Astrocyte of the cerebellum (primary cell): ENCODE data around the gene PON3.

Experiments
- DNase-seq: peaks from one replicate; pipeline ENCODE4 v3.0.0-alpha.2; 2011; ENCODE audit warnings: low read depth
- H3K4me3 ChIP-seq: 2 replicates; pipeline ENCODE4 v1.5.1; 2011; ENCODE audit warnings: mild to moderate bottlenecking, low read depth, low read length, moderate library complexity
- in situ Hi-C: cut with HindIII; loops from 2 replicates; pipeline ENCODE4 v1.10.0; 2017; ENCODE audit warnings: low sequenced_read_pairs
- TF ChIP-seq, protein P1 (sequence below): IDR thresholded peaks from 2 replicates; pipeline ENCODE4 v1.5.1; 2012; ENCODE audit warnings: low read length, low read depth, moderate library complexity, mild to moderate bottlenecking; ENCODE audit errors: missing control alignments

Gene PON3

DNA sequence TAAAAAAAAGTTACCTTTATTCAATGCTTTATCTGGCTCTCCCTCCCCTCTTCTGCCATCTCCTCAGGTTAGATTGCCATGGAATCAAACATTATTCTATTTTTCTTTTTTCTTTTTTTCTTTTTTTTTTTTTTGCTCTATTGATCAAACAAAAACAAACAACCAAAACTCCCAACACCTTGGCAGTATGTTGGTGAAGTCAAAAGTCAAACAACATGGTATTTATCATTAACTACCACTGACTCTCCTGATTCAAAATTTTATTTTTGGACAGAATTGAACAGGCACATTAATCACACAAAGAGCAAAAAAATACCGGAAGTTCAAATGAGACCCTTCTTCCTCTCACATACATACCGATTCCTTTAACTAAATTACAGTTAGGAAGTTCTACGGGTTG is 78.2 kb downstream of the PON3 start:
- no peak overlapping the region for H3K4me3 ChIP-seq
- TF ChIP-seq, protein P1, sequence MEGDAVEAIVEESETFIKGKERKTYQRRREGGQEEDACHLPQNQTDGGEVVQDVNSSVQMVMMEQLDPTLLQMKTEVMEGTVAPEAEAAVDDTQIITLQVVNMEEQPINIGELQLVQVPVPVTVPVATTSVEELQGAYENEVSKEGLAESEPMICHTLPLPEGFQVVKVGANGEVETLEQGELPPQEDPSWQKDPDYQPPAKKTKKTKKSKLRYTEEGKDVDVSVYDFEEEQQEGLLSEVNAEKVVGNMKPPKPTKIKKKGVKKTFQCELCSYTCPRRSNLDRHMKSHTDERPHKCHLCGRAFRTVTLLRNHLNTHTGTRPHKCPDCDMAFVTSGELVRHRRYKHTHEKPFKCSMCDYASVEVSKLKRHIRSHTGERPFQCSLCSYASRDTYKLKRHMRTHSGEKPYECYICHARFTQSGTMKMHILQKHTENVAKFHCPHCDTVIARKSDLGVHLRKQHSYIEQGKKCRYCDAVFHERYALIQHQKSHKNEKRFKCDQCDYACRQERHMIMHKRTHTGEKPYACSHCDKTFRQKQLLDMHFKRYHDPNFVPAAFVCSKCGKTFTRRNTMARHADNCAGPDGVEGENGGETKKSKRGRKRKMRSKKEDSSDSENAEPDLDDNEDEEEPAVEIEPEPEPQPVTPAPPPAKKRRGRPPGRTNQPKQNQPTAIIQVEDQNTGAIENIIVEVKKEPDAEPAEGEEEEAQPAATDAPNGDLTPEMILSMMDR = no peak
- in situ Hi-C loops = no loop called here
- DNase-seq = no peak

DNA sequence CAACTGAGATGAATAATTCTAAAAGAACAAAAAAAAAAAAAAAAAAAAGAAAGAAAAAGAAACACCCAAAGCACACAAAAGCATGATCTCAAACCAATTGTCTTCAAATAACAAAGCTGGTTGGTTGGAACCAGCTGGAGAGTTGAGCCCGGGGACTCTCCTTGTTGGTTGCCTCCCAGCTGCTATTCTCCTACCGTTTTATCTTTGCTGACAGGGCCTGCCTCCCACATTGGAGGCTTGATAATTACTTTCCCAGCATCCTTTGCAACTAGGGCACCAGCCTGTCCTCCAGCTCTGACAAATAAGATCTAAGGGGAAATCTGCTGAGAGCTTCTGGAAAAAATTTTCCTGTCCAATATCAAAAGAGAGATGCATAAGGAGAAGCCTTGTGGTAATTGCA is 78.6 kb downstream of the PON3 start:
- TF ChIP-seq, protein P1 = no peak
- no peak overlapping the region for H3K4me3 ChIP-seq
- in situ Hi-C loops = no loop called here
- no peak for DNase-seq

DNA sequence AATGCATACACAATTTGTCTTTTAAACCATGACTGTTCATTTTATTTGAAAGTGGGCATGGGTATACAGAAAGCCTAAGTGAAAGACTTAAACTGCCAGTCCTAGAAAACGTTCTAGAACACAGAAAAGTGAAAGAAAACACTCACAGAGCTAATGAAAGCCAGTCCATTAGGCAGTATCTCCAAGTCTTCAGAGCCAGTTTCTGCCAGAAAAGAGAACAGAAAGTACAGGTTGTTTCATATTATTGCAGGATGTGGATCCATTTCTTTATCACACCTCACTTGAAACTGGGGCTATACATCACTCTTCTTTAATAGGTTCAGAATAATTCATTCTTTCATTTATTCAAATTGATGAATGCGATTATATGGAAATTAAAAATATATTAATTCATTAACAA is 79.6 kb downstream of the PON3 start:
- H3K4me3 ChIP-seq = no peak overlapping the region
- no peak for DNase-seq
- TF ChIP-seq, protein P1 = no peak
- in situ Hi-C loops = no loop called here

DNA sequence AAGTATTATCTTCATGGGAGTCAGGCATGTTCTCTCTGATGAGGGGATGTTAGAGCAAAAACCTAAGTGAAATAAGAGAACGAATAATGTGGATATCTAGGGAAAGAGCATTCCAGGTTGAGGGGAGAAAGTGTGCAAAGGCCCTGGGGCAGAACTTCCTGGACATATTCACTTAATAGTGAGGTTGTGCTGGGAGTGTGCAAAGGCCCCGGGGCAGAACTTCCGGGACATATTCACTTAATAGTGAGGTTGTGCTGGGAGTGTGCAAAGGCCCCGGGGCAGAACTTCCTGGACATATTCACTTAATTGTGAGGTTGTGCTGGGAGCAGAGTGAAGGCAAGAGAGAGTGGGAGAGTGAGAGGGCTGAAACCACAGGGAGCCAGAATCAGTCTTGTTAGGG is 83.6 kb downstream of the PON3 start:
- DNase-seq = no peak

DNA sequence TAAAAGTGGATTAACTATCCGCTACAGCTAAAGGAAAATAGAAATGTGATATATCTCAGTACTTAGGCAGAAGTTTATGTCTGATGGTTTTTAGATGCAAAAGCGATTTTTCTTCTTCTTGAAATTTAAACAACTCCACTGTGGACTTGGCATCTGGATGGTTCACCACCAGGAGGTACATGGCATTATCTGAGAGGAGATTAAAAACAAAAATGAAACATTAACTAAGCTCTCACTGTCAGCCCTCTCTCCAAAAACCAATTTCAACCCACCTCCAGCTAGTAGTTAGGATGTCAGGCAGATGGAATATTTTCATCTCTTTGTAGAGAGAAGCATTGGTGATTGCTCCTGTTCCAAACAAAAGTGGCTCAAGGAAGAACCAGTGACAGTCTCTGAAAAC is 84.8 kb downstream of the PON3 start:
- H3K4me3 ChIP-seq = no peak overlapping the region
- no peak for DNase-seq
- in situ Hi-C loops = no loop called here
- TF ChIP-seq, protein P1 = no peak

More for the DNA sequence above, 83.6 kb downstream of the PON3 start:
- in situ Hi-C loops = no loop called here
- TF ChIP-seq, protein P1 = no peak
- no peak overlapping the region for H3K4me3 ChIP-seq

DNA sequence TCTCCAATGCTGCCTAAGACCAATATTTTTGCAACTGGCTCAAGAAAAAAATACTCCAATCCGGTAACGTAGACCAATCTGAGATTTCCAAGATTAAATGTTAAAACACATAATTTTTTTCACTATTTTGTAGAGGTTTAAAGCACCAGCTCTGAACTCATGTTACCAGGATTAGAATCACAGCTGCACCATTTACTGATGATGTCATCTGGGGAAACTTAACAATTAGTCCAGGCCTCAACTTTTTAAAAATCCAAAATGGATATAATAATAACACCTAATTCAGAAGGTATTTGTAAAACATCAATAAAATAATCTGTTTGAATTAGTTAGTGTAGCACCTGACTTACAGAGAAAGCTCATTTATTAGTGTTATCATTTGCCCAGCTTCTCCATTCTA is 86.2 kb downstream of the PON3 start:
- TF ChIP-seq, protein P1 = no peak
- in situ Hi-C loops = no loop called here
- DNase-seq = no peak
- H3K4me3 ChIP-seq = no peak overlapping the region
